T-helper 22 cell (primary cell): ENCODE measurements around the gene LRCH1.

ENCODE experiments used
- DNase-seq: peaks from one replicate; pipeline ENCODE4 v3.0.0-alpha.2; 2020; ENCODE audit warnings: low read depth

Gene LRCH1

GRCh38 chr13:46639033-46639981 lies 86.3 kb downstream of the LRCH1 start:
- no peak for DNase-seq

- DNase-seq: no peak
Observed at GRCh38 chr13:46640843-46641242, 87.9 kb downstream of the LRCH1 start.

GRCh38 chr13:46641274-46642081 lies 88.5 kb downstream of the LRCH1 start:
- DNase-seq: no peak

GRCh38 chr13:46642254-46642653 lies 89.3 kb downstream of the LRCH1 start:
- no peak for DNase-seq

GRCh38 chr13:46643165-46643777 lies 90.3 kb downstream of the LRCH1 start:
- no peak for DNase-seq

- no peak for DNase-seq
Observed at GRCh38 chr13:46644816-46645215, 91.8 kb downstream of the LRCH1 start.

- no peak for DNase-seq
Observed at GRCh38 chr13:46647512-46648065, 94.6 kb downstream of the LRCH1 start.

GRCh38 chr13:46648166-46648607 lies 95.2 kb downstream of the LRCH1 start:
- DNase-seq: no peak

GRCh38 chr13:46649816-46650215 lies 96.8 kb downstream of the LRCH1 start:
- no peak for DNase-seq

- no peak for DNase-seq
Observed at GRCh38 chr13:46654951-46655350, 102.0 kb downstream of the LRCH1 start.

- no peak for DNase-seq
Observed at GRCh38 chr13:46655377-46656180, 102.6 kb downstream of the LRCH1 start.

- DNase-seq: no peak
Observed at GRCh38 chr13:46656786-46657185, 103.8 kb downstream of the LRCH1 start.

- DNase-seq: no peak
Observed at GRCh38 chr13:46659413-46660065, 106.6 kb downstream of the LRCH1 start.

- DNase-seq: no peak
Observed at GRCh38 chr13:46660416-46660815, 107.4 kb downstream of the LRCH1 start.

GRCh38 chr13:46660857-46661256 lies 107.9 kb downstream of the LRCH1 start:
- DNase-seq: no peak

- DNase-seq: no peak
Observed at GRCh38 chr13:46662690-46663089, 109.7 kb downstream of the LRCH1 start.

- no peak for DNase-seq
Observed at GRCh38 chr13:46663206-46664037, 110.5 kb downstream of the LRCH1 start.

- DNase-seq: no peak
Observed at GRCh38 chr13:46664195-46664594, 111.2 kb downstream of the LRCH1 start.

- no peak for DNase-seq
Observed at GRCh38 chr13:46665248-46665632, 112.3 kb downstream of the LRCH1 start.
